HepG2 (cell line): Measurements from ENCODE around the gene MAP3K21. TPM values are rescaled to one million over a fixed set of nuclear protein-coding genes. Genes with fewer than 3 reads are reported as not detected.
A peak's percentile ranks its signal among the peaks of the same experiment; 100 is the strongest.

Experiments used
- ATAC-seq: fragments of 200-7000 bp; cut with Tn5 transposase; 3 replicates; pipeline ENCODE4 v1.9.1; 2020; ENCODE audit warnings: mild to moderate bottlenecking, moderate library complexity
- BruUV-seq: library from RNA; stranded (reverse); fragments of 400-500 nt; replicated peaks from 2 replicates; lab custom pipeline; 2021; lab: Mats Ljungman, UMichigan
- CTCF ChIA-PET: fragments of 300-600 bp; formaldehyde crosslinking; extraction: SDS; loops from one replicate; lab custom pipeline; 2021; ENCODE audit warnings: low total read pairs, inconsistent platforms, low intra/inter-chr PET ratio; lab: Yijun Ruan, JAX
- POLR2A ChIA-PET: fragments of 350-600 bp; sonication (Branson Sonifier 250); formaldehyde crosslinking; loops from one replicate; lab custom pipeline; 2020; ENCODE audit warnings: antibody characterized with exemption, inconsistent platforms; lab: Yijun Ruan, JAX
- DNase-seq: peaks from one replicate; pipeline ENCODE4 v3.0.0-alpha.2; 2015; ENCODE audit warnings: low spot score
- FAIRE-seq: peaks from 3 replicates; lab custom pipeline; 2011; peaks lifted over from hg19 to GRCh38; lab: Jason Lieb, UNC
- H2AFZ ChIP-seq: one replicate; pipeline ENCODE4 v1.6.1; 2011; ENCODE audit warnings: low read length, inconsistent platforms
- H3K27ac ChIP-seq: fragments of 300-600 bp; 3 replicates; pipeline ENCODE4 v1.8.0; 2011; ENCODE audit warnings: mixed run types, mild to moderate bottlenecking, mixed read lengths, low read length, inconsistent platforms; ENCODE audit not compliant: insufficient read depth; ENCODE audit errors: extremely low read length
- H3K27me3 ChIP-seq, 2 experiments: fragments of 200-600 bp in 1 of 2; 2 replicates in 1 of 2; 3 replicates in 1 of 2; pipeline versions ENCODE4 v1.6.0 to v1.8.0; 2011; ENCODE audit warnings: low read length in 2 of 2, mild to moderate bottlenecking in 2 of 2, moderate library complexity in 2 of 2, inconsistent platforms in 1 of 2; ENCODE audit not compliant: insufficient read depth in 2 of 2, control insufficient read depth in 1 of 2
- H3K36me3 ChIP-seq, 2 experiments: fragments of 200-600 bp in 1 of 2; replicated peaks in 1 of 2; 2 replicates in 1 of 2; 3 replicates in 1 of 2; pipeline versions ENCODE4 v1.5.1 to v1.8.0; 2011; ENCODE audit warnings: low read length in 2 of 2, inconsistent platforms in 1 of 2; ENCODE audit not compliant: insufficient read depth in 2 of 2, control insufficient read depth in 1 of 2
- H3K4me1 ChIP-seq: 2 replicates; pipeline ENCODE4 v1.5.1; 2012; ENCODE audit warnings: low read length, inconsistent platforms; ENCODE audit not compliant: insufficient read depth
- H3K4me2 ChIP-seq: 2 replicates; pipeline ENCODE4 v1.6.0; 2011; ENCODE audit warnings: low read depth, low read length, inconsistent platforms
- H3K4me3 ChIP-seq, 3 experiments: fragments of 200-600 bp in 1 of 3; sonication (generic), shearing (Covaris generic) in 1 of 3; replicated peaks in 1 of 3; 2 replicates each; pipeline ENCODE4 v1.5.1; 2011 to 2016; ENCODE audit warnings: low read length in 3 of 3, inconsistent platforms in 2 of 3, low read depth in 2 of 3, mild to moderate bottlenecking in 2 of 3, control low read depth in 1 of 3, mixed read lengths in 1 of 3; ENCODE audit not compliant: insufficient read depth in 1 of 3
- H3K79me2 ChIP-seq: one replicate; pipeline ENCODE4 v1.6.1; 2011; ENCODE audit warnings: low read length, inconsistent platforms; ENCODE audit not compliant: insufficient read depth
- H3K9ac ChIP-seq: 2 replicates; pipeline ENCODE4 v1.6.0; 2011; ENCODE audit warnings: mild to moderate bottlenecking, low read depth, low read length, inconsistent platforms; ENCODE audit not compliant: insufficient read depth
- H3K9me3 ChIP-seq: 2 replicates; pipeline ENCODE4 v1.5.1; 2012; ENCODE audit warnings: mild to moderate bottlenecking, low read length
- H4K20me1 ChIP-seq: 2 replicates; pipeline ENCODE4 v1.6.0; 2011; ENCODE audit warnings: inconsistent platforms, mild to moderate bottlenecking, low read length, moderate library complexity; ENCODE audit not compliant: insufficient read depth
- ISX ChIP-seq: sonication (generic); formaldehyde crosslinking; conservative IDR thresholded peaks from 2 replicates; pipeline ENCODE4 v1.5.0; 2020; ENCODE audit warnings: missing genetic modification reagents
- MAFK ChIP-seq, 2 experiments: IDR thresholded peaks in 1 of 2; conservative IDR thresholded peaks in 1 of 2; 2 replicates each; pipeline ENCODE4 v1.6.1; 2011; ENCODE audit warnings: improper control_type of control experiment in 2 of 2, low read length in 2 of 2
- MTF1 ChIP-seq: sonication (generic); formaldehyde crosslinking; IDR thresholded peaks from 2 replicates; pipeline ENCODE4 v1.5.0; 2020; ENCODE audit warnings: missing genetic modification reagents
- NFYB ChIP-seq: sonication (generic); formaldehyde crosslinking; IDR thresholded peaks from 2 replicates; pipeline ENCODE4 v1.4.0; 2020; ENCODE audit warnings: missing genetic modification reagents
- NONO ChIP-seq, 2 experiments: fragments of 450-650 bp in 1 of 2; sonication (generic) in 1 of 2; formaldehyde crosslinking in 1 of 2; IDR thresholded peaks in 1 of 2; conservative IDR thresholded peaks in 1 of 2; 2 replicates each; pipeline versions ENCODE4 v1.6.1 to v1.8.0; 2017 to 2022; ENCODE audit warnings: mild to moderate bottlenecking in 1 of 2, missing genetic modification reagents in 1 of 2, moderate library complexity in 1 of 2
- NR2F2 ChIP-seq: IDR thresholded peaks from 2 replicates; pipeline ENCODE4 v1.6.1; 2012; ENCODE audit warnings: low read depth, inconsistent platforms, borderline replicate concordance
- SALL2 ChIP-seq: sonication (generic); formaldehyde crosslinking; IDR thresholded peaks from 2 replicates; pipeline ENCODE4 v1.8.1; 2023; ENCODE audit warnings: mild to moderate bottlenecking, missing genetic modification reagents, inconsistent platforms
- ZNF263 ChIP-seq: sonication (generic); formaldehyde crosslinking; IDR thresholded peaks from 2 replicates; pipeline ENCODE4 v1.4.0; 2020; ENCODE audit warnings: missing genetic modification reagents
- ZNF839 ChIP-seq: sonication (generic); formaldehyde crosslinking; IDR thresholded peaks from 2 replicates; pipeline ENCODE4 v1.4.0; 2020; ENCODE audit warnings: missing genetic modification reagents, mild to moderate bottlenecking, borderline replicate concordance
- WGBS: methylation state at CpG from one replicate; pipeline ENCODE4 v1.1.6; 2017; ENCODE audit warnings: low lambda C conversion rate; 5-methylcytosine and 5-hydroxymethylcytosine counted together
- in situ Hi-C: cut with HindIII; loops from 2 replicates; pipeline ENCODE4 v1.10.0; 2017; ENCODE audit warnings: low pct_unique_long_range_greater_than_20kb; ENCODE audit not compliant: extremely low pct_ligation_motif_present
- intact Hi-C: fragments of 100-400 bp; cut with micrococcal nuclease; formaldehyde crosslinking; loops from one replicate; pipeline ENCODE4 v1.10.0; 2022; ENCODE audit not compliant: unreplicated experiment
- polyA plus RNA-seq, 8 experiments: library from polyadenylated mRNA; depleted of rRNA in 3 of 8; stranded (reverse) in 7 of 8; unstranded in 1 of 8; fragments of >200 nt; fragmentation: Illumina TruSeq in 4 of 8; extraction: Trizol in 4 of 8; gene quantifications; 2 replicates each; pipeline versions ENCODE4 v1.2.1 to v1.2.3, GENCODE V29; 2011 to 2016; ENCODE audit warnings: low read depth in 4 of 8, missing spikeins in 1 of 8, mixed read lengths in 1 of 8; ENCODE audit not compliant: insufficient read depth in 1 of 8
- total RNA-seq, 5 experiments: library from RNA; depleted of rRNA; stranded (reverse); fragments of >200 nt; fragmentation: Illumina TruSeq; extraction: Trizol; gene quantifications; 2 replicates each; pipeline ENCODE4 v1.2.3, GENCODE V29; 2016; ENCODE audit warnings: low read depth in 1 of 5

The MAP3K21 gene
- total and polyA plus RNA-seq, 2 of the 13 experiments (the other 11 are each of a cell fraction or from before 2014, with no cell fraction given) = not detected

- Histone ChIP-seq H2AFZ (no peak overlapping the region), H3K4me2 (no peak overlapping the region), H3K27me3 (no peaks in the 10 kb centered on the region), H3K9me3 (no peaks in the 10 kb centered on the region), H3K27ac (no peak overlapping the region), H3K36me3 (no peaks in the 10 kb centered on the region), H3K4me3 (no peak overlapping the region), H3K9ac (no peak overlapping the region), H4K20me1 (no peaks in the 10 kb centered on the region)
- intact Hi-C loops (loop anchor here (1.0 kb wide), 2 partner anchors 395 to 670 kb away; no protein-coding TSS in a partner anchor), in situ Hi-C loops (loop anchor here (10.0 kb wide), 1 partner anchor 669 kb away; no protein-coding TSS in a partner anchor)
- ATAC-seq (no peak), FAIRE-seq (no peak)
- BruUV-seq = no TSS peak
- POLR2A ChIA-PET = no interaction called here
- CTCF ChIA-PET = interaction anchor here (1.9 kb wide), 1 partner anchor 670 kb away, joined by 13 read pairs; no protein-coding TSS in a partner anchor
- peak in 1 of 2 experiments; percentile 26; a peak in 1 of 4 replicates for TF ChIP-seq MAFK (conservative IDR thresholded peaks at IDR 0.05 in 1 of 2, IDR thresholded peaks at IDR 0.05 in 1 of 2; ENCODE audit: low read length in 2 of 2)
- no peak for TF ChIP-seq SALL2 (CRISPR knock-in tag)
- no peak for TF ChIP-seq NONO (IDR thresholded peaks at IDR 0.05)
- TF ChIP-seq NONO (CRISPR knock-in tag; conservative IDR thresholded peaks at IDR 0.05) = no peak
- no peak for TF ChIP-seq ZNF839
- peak; percentile 47; the same call in 1 of the 2 replicates for TF ChIP-seq NFYB (CRISPR knock-in tag)
- TF ChIP-seq, all 625 proteins: peak for 2
- no peak for DNase-seq
- WGBS = 50% methylated on average over 13 of the region's 15 CpGs
- Histone ChIP-seq H3K79me2 (no peaks in the 10 kb centered on the region), H3K4me1 (no peaks in the 10 kb centered on the region)
Observed at GRCh38 chr1:233395863-233396646, 68.5 kb downstream of the MAP3K21 start.

DNA sequence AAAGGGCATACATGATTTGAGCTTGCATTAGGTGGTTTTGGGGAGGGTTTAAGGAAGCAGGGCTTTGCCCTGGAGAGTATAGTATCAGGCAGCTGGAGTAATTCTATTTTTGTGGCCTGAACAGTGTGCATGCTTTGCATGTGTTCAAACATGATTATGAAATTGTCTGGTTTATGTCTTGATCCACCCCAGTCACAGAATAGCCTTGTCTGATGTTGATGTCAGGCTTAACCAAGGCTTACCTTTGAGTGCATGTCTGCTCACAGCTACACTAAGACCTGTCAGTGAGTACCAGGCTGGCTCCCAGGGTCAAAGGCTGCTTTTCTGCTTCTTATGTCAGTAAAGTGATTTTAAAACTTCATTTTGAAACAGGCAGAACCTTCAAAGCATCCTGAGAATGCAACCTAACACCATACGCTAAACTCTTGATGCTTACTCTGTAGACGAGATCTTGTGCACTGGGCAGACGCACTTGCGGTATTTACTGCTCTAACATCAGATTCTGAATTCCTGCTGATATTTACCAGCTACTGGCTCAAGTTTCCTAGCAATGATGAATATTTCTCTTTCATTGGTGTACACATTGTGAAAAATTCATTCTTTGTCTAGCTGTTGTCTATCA is 78.9 kb downstream of the MAP3K21 start:
- H3K36me3 ChIP-seq = no peaks in the 10 kb centered on the region
- H2AFZ ChIP-seq = no peak overlapping the region
- CTCF ChIA-PET = no interaction called here
- H3K4me1 ChIP-seq = no peaks in the 10 kb centered on the region
- no peak overlapping the region for H3K4me2 ChIP-seq
- H3K27me3 ChIP-seq = no peaks in the 10 kb centered on the region
- POLR2A ChIA-PET = no interaction called here
- H3K9ac ChIP-seq = no peak overlapping the region
- BruUV-seq = no TSS peak
- intact Hi-C loops (no loop called here), in situ Hi-C loops (no loop called here)
- H3K4me3 ChIP-seq = no peak overlapping the region
- no peaks in the 10 kb centered on the region for H4K20me1 ChIP-seq
- no peaks in the 10 kb centered on the region for H3K79me2 ChIP-seq
- WGBS = 78% methylated on average over 4 of the region's 4 CpGs
- TF ChIP-seq NR2F2 (no peak), ISX (CRISPR knock-in tag) (no peak), ZNF263 (no peak), MTF1 (CRISPR knock-in tag) (no peak)
- H3K27ac ChIP-seq = no peak overlapping the region
- DNase-seq (no peak), FAIRE-seq (no peak), ATAC-seq (no peak)
- peaks cover 11% of the 10 kb centered on the region; the same call in 1 of the 2 replicates for H3K9me3 ChIP-seq
